ENCODE data around the gene RPL19.
"Not testable (repeated sequence)": the region's sequence is repeated elsewhere in the genome, so short reads cannot be mapped to it uniquely, and the experiment has no call there.

The RPL19 gene

DNA sequence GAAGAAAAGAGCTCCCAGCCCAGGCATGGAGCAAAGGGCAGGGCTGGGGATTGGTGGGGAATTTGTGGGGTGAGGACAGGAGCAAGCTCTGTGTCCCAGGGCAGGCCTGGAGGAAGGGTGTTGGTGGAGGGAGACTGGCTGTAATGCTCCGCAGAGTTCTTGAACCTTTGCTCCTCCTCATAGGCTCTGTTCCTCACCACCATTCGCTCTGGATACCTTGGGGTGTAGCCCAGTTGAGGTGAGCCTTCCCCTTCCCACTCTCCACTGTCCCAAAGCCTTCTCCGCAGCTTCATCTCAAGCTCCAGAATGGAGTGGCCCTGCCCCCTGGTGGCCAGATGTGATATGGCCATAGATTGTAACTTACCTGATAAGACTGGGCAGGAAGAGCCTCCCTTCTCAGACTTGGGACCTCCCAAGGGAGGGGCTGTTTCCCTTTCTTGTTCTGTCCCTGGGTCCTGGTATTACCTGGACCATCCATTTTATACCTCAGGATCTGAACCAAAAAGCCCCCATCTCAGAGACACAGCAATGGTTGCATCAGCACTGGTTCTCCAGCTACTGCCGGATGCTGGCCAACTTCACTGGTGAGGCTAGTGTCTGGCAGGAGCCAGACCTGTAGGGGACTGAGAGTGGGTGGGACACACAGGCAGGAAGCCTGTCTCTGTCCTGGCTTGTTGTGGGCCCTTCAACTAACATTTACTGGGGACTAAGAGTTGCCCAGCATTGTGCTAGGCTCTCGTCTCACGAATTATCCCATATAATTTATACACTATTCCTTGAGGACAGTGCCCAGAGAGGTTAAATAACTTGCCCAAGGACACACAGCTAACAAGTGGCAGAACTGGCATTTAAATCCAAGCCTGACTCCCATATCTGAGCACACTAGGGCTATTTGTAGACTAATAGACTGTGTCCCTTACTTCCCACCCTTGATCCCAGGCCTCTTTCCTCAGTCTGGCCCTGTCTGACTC lies 44.8 kb downstream of the RPL19 start:
- DNase-seq (ENCODE audit: low spot score): peak; percentile 87

DNA sequence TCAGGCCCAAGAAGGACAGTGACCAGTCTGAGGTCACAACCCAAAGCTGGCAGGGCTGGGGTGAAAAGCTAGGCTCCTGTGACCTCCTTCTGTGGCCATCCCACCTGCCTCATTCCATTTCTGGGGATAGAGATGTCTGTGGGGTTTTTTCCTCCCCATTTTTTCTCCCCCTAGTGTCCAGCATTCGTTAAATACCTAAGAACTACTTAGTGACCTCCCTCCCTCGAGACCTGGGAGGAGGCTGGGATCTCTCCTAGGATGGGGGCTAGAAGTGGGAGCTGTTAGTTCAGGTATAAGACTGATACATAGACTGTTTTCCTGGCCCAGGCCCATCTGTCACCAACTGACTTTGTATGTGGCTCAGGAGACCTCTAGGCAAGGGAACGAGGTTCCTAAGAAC lies 46.2 kb downstream of the RPL19 start:
- no peak for DNase-seq (ENCODE audit: low spot score)

DNA sequence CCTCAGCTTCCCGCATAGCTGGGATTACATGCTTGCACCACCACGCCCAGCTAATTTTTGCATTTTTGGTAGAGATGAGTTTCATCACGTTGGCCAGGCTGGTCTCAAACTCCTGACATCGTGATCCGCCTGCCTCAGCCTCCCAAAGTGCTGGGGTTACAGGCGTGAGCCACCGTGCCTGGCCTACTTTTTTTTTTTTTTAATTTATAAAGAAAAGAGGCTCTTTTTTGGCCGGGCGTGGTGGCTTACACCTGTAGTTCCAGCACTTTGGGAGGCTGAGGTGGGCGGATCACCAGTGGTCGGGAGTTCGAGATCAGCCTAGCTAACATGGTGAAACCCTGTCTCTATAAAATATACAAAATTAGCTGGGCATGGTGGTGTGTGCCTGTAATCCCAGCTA lies 50.0 kb downstream of the RPL19 start:
- DNase-seq (ENCODE audit: low spot score): not testable (repeated sequence)

- no peak for DNase-seq (ENCODE audit: low spot score)
Observed at GRCh38 chr17:39251997-39252396, 51.9 kb downstream of the RPL19 start.

- DNase-seq (ENCODE audit: low spot score): no peak
Observed at GRCh38 chr17:39252788-39253460, 52.8 kb downstream of the RPL19 start.

All from CD4-positive, alpha-beta T cell treated with Interleukin-2 at 100 ng/mL for 4 hours (primary cell).